Stimulated activated CD4-positive, alpha-beta T cell treated with anti-CD3 and anti-CD28 coated beads, Interleukin-12 subunit alpha, Interleukin-12 subunit beta, amount 100 ng/mL, for 48 hours (primary cell): ENCODE results near the gene KCNK7.
A peak's percentile ranks its signal among the peaks of the same experiment; 100 is the strongest.

Experiments
- DNase-seq, 3 donors: peaks; one replicate each; pipeline ENCODE4 v3.0.0-alpha.2; 2020; ENCODE audit warnings: low read depth in 2 of 3, low spot score in 1 of 3

The KCNK7 gene

GRCh38 chr11:65627202-65627601, 31.6 kb upstream of the KCNK7 start:
- no peak for DNase-seq

- DNase-seq = no peak
Measured at GRCh38 chr11:65625628-65626342, 30.2 kb upstream of the KCNK7 start.

GRCh38 chr11:65624931-65625627, 29.5 kb upstream of the KCNK7 start:
- DNase-seq = no peak

- no peak for DNase-seq
Measured at GRCh38 chr11:65623852-65624616, 28.4 kb upstream of the KCNK7 start.

- no peak for DNase-seq
Measured at GRCh38 chr11:65623177-65623576, 27.6 kb upstream of the KCNK7 start.

- DNase-seq = no peak
Measured at GRCh38 chr11:65622011-65622410, 26.4 kb upstream of the KCNK7 start.

GRCh38 chr11:65621460-65621859, 25.9 kb upstream of the KCNK7 start:
- no peak for DNase-seq

- DNase-seq = no peak
Measured at GRCh38 chr11:65620666-65621065, 25.1 kb upstream of the KCNK7 start.

GRCh38 chr11:65619281-65619928, 23.8 kb upstream of the KCNK7 start:
- no peak for DNase-seq

GRCh38 chr11:65618763-65619162, 23.2 kb upstream of the KCNK7 start:
- DNase-seq = no peak

- DNase-seq = no peak
Measured at GRCh38 chr11:65617990-65618751, 22.6 kb upstream of the KCNK7 start.

GRCh38 chr11:65617136-65617850, 21.7 kb upstream of the KCNK7 start:
- DNase-seq = no peak

- no peak for DNase-seq
Measured at GRCh38 chr11:65616575-65617001, 21.0 kb upstream of the KCNK7 start.

- peak in 1 of 3 donors; percentile 39 for DNase-seq
Measured at GRCh38 chr11:65615950-65616574, 20.5 kb upstream of the KCNK7 start.

- DNase-seq = peak; percentile 100
Measured at GRCh38 chr11:65615229-65615949, 19.8 kb upstream of the KCNK7 start, which contains the start of gene PCNX3. PCNX3 (plus strand) TSS chr11:65615776; CDS start chr11:65616312, 536 bp downstream.

GRCh38 chr11:65613091-65613928, 17.7 kb upstream of the KCNK7 start:
- DNase-seq = no peak

GRCh38 chr11:65612691-65613090, 17.1 kb upstream of the KCNK7 start:
- DNase-seq = no peak
